SU-DHL-6 (cell line): ENCODE measurements around the gene NT5DC4.

Experiments
- H2AFZ ChIP-seq: fragments of 200-600 bp; sonication (generic); 2 replicates; pipeline ENCODE4 v1.6.1; 2014; ENCODE audit warnings: low read depth, mild to moderate bottlenecking, moderate library complexity, mixed read lengths, antibody characterized with exemption, low read length; ENCODE audit not compliant: severe bottlenecking
- H3F3A ChIP-seq: fragments of 200-600 bp; shearing (Covaris generic); 2 replicates; pipeline ENCODE4 v1.6.0; 2016; ENCODE audit warnings: antibody characterized with exemption, mild to moderate bottlenecking; ENCODE audit not compliant: insufficient read depth
- H3K27ac ChIP-seq: fragments of 200-600 bp; sonication (generic); 2 replicates; pipeline ENCODE4 v1.5.1; 2016; ENCODE audit warnings: low read depth, mild to moderate bottlenecking, low read length, moderate library complexity, mixed read lengths
- H3K27me3 ChIP-seq: fragments of 200-600 bp; sonication (generic), shearing (Covaris generic); 2 replicates; pipeline ENCODE4 v1.6.0; 2014; ENCODE audit warnings: mild to moderate bottlenecking, low read length
- H3K36me3 ChIP-seq: fragments of 200-600 bp; sonication (generic); 2 replicates; pipeline ENCODE4 v1.6.1; 2014; ENCODE audit warnings: mild to moderate bottlenecking, low read length, mixed read lengths
- H3K4me2 ChIP-seq: fragments of 300-600, 200-600 bp; shearing (Covaris generic), sonication (generic); 2 replicates; pipeline ENCODE4 v1.6.0; 2014; ENCODE audit warnings: low read length, low read depth, mild to moderate bottlenecking; ENCODE audit not compliant: poor library complexity, severe bottlenecking
- H3K4me3 ChIP-seq: fragments of 200-600 bp; sonication (generic); 2 replicates; pipeline ENCODE4 v1.5.1; 2014; ENCODE audit warnings: antibody characterized with exemption, low read length, mild to moderate bottlenecking, mixed read lengths; ENCODE audit not compliant: insufficient read depth, poor library complexity, severe bottlenecking
- H3K79me2 ChIP-seq: fragments of 200-600 bp; sonication (generic); 2 replicates; pipeline ENCODE4 v1.6.1; 2014; ENCODE audit warnings: mild to moderate bottlenecking, low read length, moderate library complexity; ENCODE audit not compliant: insufficient read depth
- H3K9ac ChIP-seq: fragments of 200-600 bp; sonication (generic); 2 replicates; pipeline ENCODE4 v1.7.0; 2014; ENCODE audit warnings: mild to moderate bottlenecking, low read length
- H3K9me2 ChIP-seq: fragments of 200-600 bp; sonication (generic); replicated peaks from 2 replicates; pipeline ENCODE4 v1.6.1; 2014; ENCODE audit warnings: low read length; ENCODE audit not compliant: insufficient read depth
- H3K9me3 ChIP-seq: fragments of 200-600 bp; sonication (generic); 2 replicates; pipeline ENCODE4 v1.6.1; 2014; ENCODE audit warnings: low read length, mixed read lengths; ENCODE audit not compliant: insufficient read depth
- H4K20me1 ChIP-seq: fragments of 200-600 bp; sonication (generic); 2 replicates; pipeline ENCODE4 v1.6.1; 2014; ENCODE audit warnings: low read depth, mild to moderate bottlenecking, antibody characterized with exemption, low read length, moderate library complexity, mixed read lengths
- CTCF ChIP-seq: fragments of 200-600 bp; sonication (generic); IDR thresholded peaks from one replicate; pipeline ENCODE4 v1.5.1; 2017; ENCODE audit warnings: antibody characterized with exemption, mild to moderate bottlenecking, low read length, moderate library complexity; ENCODE audit not compliant: insufficient read depth, poor library complexity, severe bottlenecking
- EZH2phosphoT487 ChIP-seq: fragments of 200-600 bp; sonication (generic), shearing (Covaris generic); conservative IDR thresholded peaks from 2 replicates; pipeline ENCODE4 v1.6.1; 2018; ENCODE audit warnings: mild to moderate bottlenecking, antibody characterized with exemption, low read length, moderate library complexity, mixed read lengths

The NT5DC4 gene

GRCh38 chr2:112728378-112729175 is 7.8 kb downstream of the NT5DC4 start:
- Histone ChIP-seq H3K27me3 (no peaks in the 10 kb centered on the region), H3K79me2 (no peaks in the 10 kb centered on the region), H3K4me2 (no peak overlapping the region), H3F3A (no peaks in the 10 kb centered on the region), H2AFZ (no peak overlapping the region), H3K9me2 (no peaks in the 10 kb centered on the region), H3K36me3 (no peaks in the 10 kb centered on the region), H3K9me3 (no peaks in the 10 kb centered on the region), H4K20me1 (no peaks in the 10 kb centered on the region), H3K4me3 (no peak overlapping the region), H3K9ac (no peak overlapping the region), H3K27ac (no peak overlapping the region)
- TF ChIP-seq EZH2phosphoT487 (no peak), CTCF (no peak)

- H3K9me3 ChIP-seq: no peaks in the 10 kb centered on the region
- no peaks in the 10 kb centered on the region for H3K36me3 ChIP-seq
- H3K27ac ChIP-seq: no peak overlapping the region
- H4K20me1 ChIP-seq: no peaks in the 10 kb centered on the region
- no peaks in the 10 kb centered on the region for H3K79me2 ChIP-seq
- H3K9ac ChIP-seq: no peak overlapping the region
- no peak overlapping the region for H3K4me3 ChIP-seq
- H3K27me3 ChIP-seq: no peaks in the 10 kb centered on the region
- no peak overlapping the region for H2AFZ ChIP-seq
- TF ChIP-seq CTCF (no peak), EZH2phosphoT487 (no peak)
- no peaks in the 10 kb centered on the region for H3F3A ChIP-seq
- no peak overlapping the region for H3K4me2 ChIP-seq
- no peaks in the 10 kb centered on the region for H3K9me2 ChIP-seq
Observed at GRCh38 chr2:112730216-112730615, 9.4 kb downstream of the NT5DC4 start.

GRCh38 chr2:112730791-112731190 is 10.0 kb downstream of the NT5DC4 start:
- Histone ChIP-seq H3K9me3 (no peaks in the 10 kb centered on the region), H3K4me2 (no peak overlapping the region), H2AFZ (no peak overlapping the region), H3K27me3 (no peaks in the 10 kb centered on the region), H3F3A (0 out of 2 replicates have a peak, but pooled peaks cover 2% of the 10 kb centered on the region), H3K9me2 (no peaks in the 10 kb centered on the region), H3K79me2 (no peaks in the 10 kb centered on the region), H3K27ac (no peak overlapping the region), H3K36me3 (no peaks in the 10 kb centered on the region), H3K4me3 (no peak overlapping the region), H3K9ac (no peak overlapping the region), H4K20me1 (no peaks in the 10 kb centered on the region)
- no peak for TF ChIP-seq CTCF
- no peak for TF ChIP-seq EZH2phosphoT487
